ENCODE measurements around the gene LARP1. TPM values are rescaled to one million over a fixed set of nuclear protein-coding genes. Genes with fewer than 3 reads are reported as not detected.

Gene LARP1
- total and polyA plus RNA-seq, 9 donors = 38.1 to 249 (median 146) TPM

DNA sequence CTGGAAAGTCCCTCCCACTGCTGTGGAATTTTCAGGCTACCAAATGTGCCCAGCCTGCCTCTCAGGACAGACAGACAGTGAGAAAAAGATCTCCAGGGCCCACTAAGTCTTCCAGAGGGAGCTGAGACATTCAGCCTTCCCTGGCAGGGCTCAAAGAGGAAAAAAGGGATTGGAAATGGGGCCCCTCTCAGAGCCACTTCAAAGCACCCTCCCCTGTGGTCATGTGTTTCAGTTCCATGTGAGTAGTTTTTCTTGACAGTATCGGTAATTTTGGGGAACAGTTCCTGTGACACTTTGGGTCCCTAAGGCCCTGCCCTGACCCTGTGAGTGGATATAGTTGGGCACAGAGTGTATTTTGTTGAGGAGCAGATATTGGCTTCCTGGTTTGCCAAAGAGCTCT, 25.0 kb downstream of the LARP1 start:
- no peak for TF ChIP-seq POLR2A (IDR thresholded peaks at IDR 0.05)
- 70 to 76% (median 76%) methylated on average over 1 of the region's 1 CpG for WGBS, 3 donors
- H3K27me3 ChIP-seq = no peaks in the 10 kb centered on the region
- no peaks in the 10 kb centered on the region for H3K9me3 ChIP-seq
- DNase-seq = no peak
- H3K36me3 ChIP-seq = no peaks in the 10 kb centered on the region
- peaks cover 26% of the 10 kb centered on the region for H3K4me1 ChIP-seq (ENCODE audit: insufficient read depth)
- no peak overlapping the region for H3K4me3 ChIP-seq
- no peak overlapping the region for H3K27ac ChIP-seq
- intact Hi-C loops (cut with DNase I) = no loop called here

- intact Hi-C loops (cut with DNase I) = no loop called here
- Histone ChIP-seq H3K4me3 (no peak overlapping the region), H3K27ac (peak overlapping the region in 1 of 2 donors; percentile 29), H3K9me3 (no peaks in the 10 kb centered on the region), H3K27me3 (no peaks in the 10 kb centered on the region), H3K36me3 (no peaks in the 10 kb centered on the region), H3K4me1 (ENCODE audit: insufficient read depth) (peaks cover 31% of the 10 kb centered on the region)
- TF ChIP-seq POLR2A (IDR thresholded peaks at IDR 0.05) (no peak), EP300 (IDR thresholded peaks at IDR 0.05) (no peak)
- TF ChIP-seq, protein P1, sequence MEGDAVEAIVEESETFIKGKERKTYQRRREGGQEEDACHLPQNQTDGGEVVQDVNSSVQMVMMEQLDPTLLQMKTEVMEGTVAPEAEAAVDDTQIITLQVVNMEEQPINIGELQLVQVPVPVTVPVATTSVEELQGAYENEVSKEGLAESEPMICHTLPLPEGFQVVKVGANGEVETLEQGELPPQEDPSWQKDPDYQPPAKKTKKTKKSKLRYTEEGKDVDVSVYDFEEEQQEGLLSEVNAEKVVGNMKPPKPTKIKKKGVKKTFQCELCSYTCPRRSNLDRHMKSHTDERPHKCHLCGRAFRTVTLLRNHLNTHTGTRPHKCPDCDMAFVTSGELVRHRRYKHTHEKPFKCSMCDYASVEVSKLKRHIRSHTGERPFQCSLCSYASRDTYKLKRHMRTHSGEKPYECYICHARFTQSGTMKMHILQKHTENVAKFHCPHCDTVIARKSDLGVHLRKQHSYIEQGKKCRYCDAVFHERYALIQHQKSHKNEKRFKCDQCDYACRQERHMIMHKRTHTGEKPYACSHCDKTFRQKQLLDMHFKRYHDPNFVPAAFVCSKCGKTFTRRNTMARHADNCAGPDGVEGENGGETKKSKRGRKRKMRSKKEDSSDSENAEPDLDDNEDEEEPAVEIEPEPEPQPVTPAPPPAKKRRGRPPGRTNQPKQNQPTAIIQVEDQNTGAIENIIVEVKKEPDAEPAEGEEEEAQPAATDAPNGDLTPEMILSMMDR (IDR thresholded peaks at IDR 0.05) = no peak
- DNase-seq = no peak
- 51 to 55% (median 52%) methylated on average over 4 of the region's 4 CpGs for WGBS, 3 donors
Observed at GRCh38 chr5:154782326-154782725, 27.1 kb downstream of the LARP1 start.

GRCh38 chr5:154782812-154783592, 27.8 kb downstream of the LARP1 start:
- WGBS, 3 donors = 60 to 75% (median 73%) methylated on average over 1 of the region's 1 CpG
- Histone ChIP-seq H3K36me3 (no peaks in the 10 kb centered on the region), H3K9me3 (no peaks in the 10 kb centered on the region), H3K4me3 (no peak overlapping the region), H3K4me1 (ENCODE audit: insufficient read depth) (peaks cover 35% of the 10 kb centered on the region), H3K27me3 (no peaks in the 10 kb centered on the region), H3K27ac (peak overlapping the region in 1 of 2 donors; percentile 29)
- intact Hi-C loops (cut with DNase I) = no loop called here
- DNase-seq = no peak
- TF ChIP-seq EP300 (IDR thresholded peaks at IDR 0.05) (no peak), POLR2A (IDR thresholded peaks at IDR 0.05) (no peak)
- TF ChIP-seq, protein P1 (IDR thresholded peaks at IDR 0.05) = no peak

- H3K9me3 ChIP-seq = no peaks in the 10 kb centered on the region
- no peaks in the 10 kb centered on the region for H3K27me3 ChIP-seq
- WGBS, 3 donors = 69 to 76% (median 73%) methylated on average over 11 of the region's 11 CpGs
- H3K4me1 ChIP-seq (ENCODE audit: insufficient read depth) = peaks cover 39% of the 10 kb centered on the region
- no peak for DNase-seq
- TF ChIP-seq POLR2A (IDR thresholded peaks at IDR 0.05) = no peak
- TF ChIP-seq, protein P1 (IDR thresholded peaks at IDR 0.05) = no peak
- TF ChIP-seq EP300 (IDR thresholded peaks at IDR 0.05) = no peak
- intact Hi-C loops (cut with DNase I) = no loop called here
- no peak overlapping the region for H3K27ac ChIP-seq
- no peaks in the 10 kb centered on the region for H3K36me3 ChIP-seq
- no peak overlapping the region for H3K4me3 ChIP-seq
Observed at GRCh38 chr5:154783774-154784460, 28.7 kb downstream of the LARP1 start.

GRCh38 chr5:154784856-154785255, 29.7 kb downstream of the LARP1 start:
- DNase-seq = no peak
- peaks cover 36% of the 10 kb centered on the region for H3K4me1 ChIP-seq (ENCODE audit: insufficient read depth)
- H3K27me3 ChIP-seq = no peaks in the 10 kb centered on the region
- H3K9me3 ChIP-seq = no peaks in the 10 kb centered on the region
- 84 to 93% (median 93%) methylated on average over 2 of the region's 2 CpGs for WGBS, 3 donors
- H3K27ac ChIP-seq = no peak overlapping the region
- TF ChIP-seq, protein P1 (IDR thresholded peaks at IDR 0.05) = no peak
- no peak for TF ChIP-seq POLR2A (IDR thresholded peaks at IDR 0.05)
- H3K4me3 ChIP-seq = no peak overlapping the region
- H3K36me3 ChIP-seq = no peaks in the 10 kb centered on the region
- intact Hi-C loops (cut with DNase I) = no loop called here
